COLO829 (cell line): Measurements from ENCODE around the gene TCN1.
"Not testable (repeated sequence)": the region's sequence is repeated elsewhere in the genome, so short reads cannot be mapped to it uniquely, and the experiment has no call there.

Source experiments
- DNase-seq: peaks from one replicate; pipeline ENCODE4 v3.0.0; 2012; ENCODE audit warnings: low spot score

Gene TCN1

GRCh38 chr11:59857439-59858434 lies 8.6 kb downstream of the TCN1 start:
- peak; percentile 7 for DNase-seq

GRCh38 chr11:59854871-59855270 lies 11.4 kb downstream of the TCN1 start:
- DNase-seq = no peak

DNA sequence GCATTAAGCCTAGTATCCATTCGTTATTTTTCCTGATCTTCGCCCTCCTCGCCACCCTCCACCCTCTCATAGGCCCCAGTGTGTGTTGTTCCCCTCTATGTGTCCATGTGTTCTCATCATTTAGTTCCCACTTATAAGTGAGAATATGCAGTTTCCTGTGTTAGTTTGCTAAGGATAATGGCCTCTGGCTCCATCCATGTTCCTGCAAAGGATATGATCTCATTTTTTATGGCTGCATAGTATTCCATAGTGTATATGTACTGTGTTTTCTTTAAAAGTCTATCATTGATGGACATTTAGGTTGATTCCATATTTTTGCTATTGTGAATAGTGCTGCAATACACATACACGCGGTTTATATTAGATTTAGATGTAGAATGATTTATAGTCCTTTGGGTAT lies 14.9 kb downstream of the TCN1 start:
- DNase-seq = not testable (repeated sequence)

DNA sequence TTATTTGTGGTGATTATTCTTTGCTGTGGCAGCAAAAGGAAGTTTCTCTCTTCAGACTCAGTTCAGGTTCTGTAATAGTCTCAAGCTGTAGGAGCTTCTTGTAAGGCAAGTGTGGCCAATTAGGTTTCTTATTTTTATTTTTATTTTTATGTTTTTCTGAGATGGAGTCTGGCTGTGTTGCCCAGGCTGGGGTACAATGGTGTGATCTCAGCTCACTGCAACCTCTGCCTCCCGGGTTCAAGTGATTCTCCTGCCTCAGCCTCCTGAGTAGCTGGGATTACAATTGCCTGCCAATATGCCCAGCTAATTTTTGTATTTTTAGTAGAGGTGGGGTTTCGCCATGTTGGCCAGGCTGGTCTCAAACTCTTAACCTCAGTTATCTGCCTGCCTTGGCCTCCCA lies 16.7 kb downstream of the TCN1 start:
- not testable (repeated sequence) for DNase-seq

DNA sequence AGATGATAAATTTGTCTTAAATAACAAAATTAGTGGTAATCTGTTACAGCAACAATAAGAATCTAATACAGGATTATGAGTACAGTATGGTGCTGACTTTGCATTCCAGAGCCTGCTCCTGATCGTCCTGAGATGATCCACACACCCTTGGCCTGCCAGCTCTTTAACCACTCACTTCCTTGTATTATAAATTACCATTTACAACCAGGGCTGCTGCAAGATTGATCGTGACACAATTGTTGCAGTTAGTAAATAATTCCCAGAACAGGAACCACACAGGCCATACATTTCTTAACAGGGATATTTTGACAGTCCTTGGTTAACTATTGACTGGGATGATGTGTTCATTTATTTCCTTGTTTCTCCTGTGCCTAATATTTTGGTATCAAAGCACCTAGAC lies 17.2 kb downstream of the TCN1 start:
- no peak for DNase-seq

DNA sequence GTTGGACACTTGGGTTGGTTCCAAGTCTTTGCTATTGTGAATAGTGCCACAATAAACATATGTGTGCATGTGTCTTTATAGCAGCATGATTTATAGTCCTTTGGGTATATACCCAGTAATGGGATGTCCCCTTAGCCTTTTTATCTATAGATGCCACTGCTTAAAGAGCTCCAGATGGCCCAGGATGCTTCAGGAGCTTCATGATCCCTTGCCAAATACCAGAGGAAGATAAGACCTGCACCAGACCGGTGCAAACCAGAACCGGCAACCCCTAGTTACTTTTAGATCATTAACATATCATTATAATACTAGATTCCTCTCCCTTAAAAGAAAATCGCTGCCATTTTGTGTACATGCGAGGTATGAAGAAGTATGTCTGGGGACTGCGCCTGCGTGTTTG lies 17.8 kb downstream of the TCN1 start:
- not testable (repeated sequence) for DNase-seq

- no peak for DNase-seq
These were observed 18.7 kb downstream of the TCN1 start for GRCh38 chr11:59847626-59848025.

- no peak for DNase-seq
These were observed 19.7 kb downstream of the TCN1 start for GRCh38 chr11:59846556-59846955.

- DNase-seq = no peak
These were observed 20.9 kb downstream of the TCN1 start, which contains the start of gene CBLIF for GRCh38 chr11:59845399-59845798. Gene CBLIF (minus strand): TSS chr11:59845499. CDS start chr11:59845453, 46 bp downstream.

- DNase-seq = no peak
These were observed 24.0 kb downstream of the TCN1 start for GRCh38 chr11:59842316-59842715.

- DNase-seq = no peak
These were observed 24.8 kb downstream of the TCN1 start for GRCh38 chr11:59841514-59841913.

- DNase-seq = peak; percentile 3
These were observed 26.7 kb downstream of the TCN1 start for GRCh38 chr11:59839615-59840014.

DNA sequence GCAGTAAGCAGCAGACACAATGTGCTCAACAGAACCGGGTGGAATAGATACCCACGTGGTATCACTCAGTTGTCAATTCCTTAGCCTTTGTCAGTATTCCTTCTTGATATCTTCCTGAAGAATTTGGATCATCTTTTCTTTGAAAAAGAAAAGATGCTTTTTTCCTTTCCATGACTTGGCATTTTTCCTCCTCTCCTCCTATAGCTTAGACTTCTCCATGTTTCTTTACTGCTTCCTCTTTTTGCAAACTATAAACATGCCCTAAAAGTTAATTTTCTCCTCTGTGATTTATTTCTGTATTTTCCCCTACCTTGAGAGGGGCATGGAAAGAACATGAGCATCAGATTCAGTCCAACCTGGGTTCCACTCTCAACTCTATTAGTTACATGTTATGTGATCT lies 32.7 kb downstream of the TCN1 start:
- no peak for DNase-seq

- no peak for DNase-seq
These were observed 36.9 kb downstream of the TCN1 start for GRCh38 chr11:59829358-59829757.

GRCh38 chr11:59822989-59823566 lies 43.2 kb downstream of the TCN1 start:
- peak; percentile 45 for DNase-seq

DNA sequence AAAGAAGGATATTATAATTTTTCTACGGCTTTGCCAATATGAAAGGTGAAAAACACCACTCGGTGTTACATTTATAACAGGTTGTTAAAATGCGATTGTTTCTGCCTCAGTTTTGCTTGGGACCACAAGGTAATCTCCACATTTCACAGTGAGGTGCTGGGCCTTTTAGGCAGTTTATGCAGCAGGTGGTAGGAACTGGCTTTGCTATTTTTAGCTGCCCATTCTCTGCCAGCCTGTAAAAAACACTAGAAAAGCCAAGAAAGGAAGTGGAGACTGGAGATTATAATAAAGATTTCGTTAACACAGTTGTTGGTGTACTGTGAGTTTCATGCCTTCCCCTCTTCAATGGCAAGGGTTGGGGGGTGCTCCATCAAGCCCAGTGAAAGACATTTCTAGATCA lies 47.7 kb downstream of the TCN1 start:
- no peak for DNase-seq

- not testable (repeated sequence) for DNase-seq
These were observed 49.9 kb downstream of the TCN1 start for GRCh38 chr11:59816434-59816833.

GRCh38 chr11:59815754-59816153 lies 50.5 kb downstream of the TCN1 start:
- DNase-seq = no peak

GRCh38 chr11:59814021-59814420 lies 52.3 kb downstream of the TCN1 start:
- no peak for DNase-seq

DNA sequence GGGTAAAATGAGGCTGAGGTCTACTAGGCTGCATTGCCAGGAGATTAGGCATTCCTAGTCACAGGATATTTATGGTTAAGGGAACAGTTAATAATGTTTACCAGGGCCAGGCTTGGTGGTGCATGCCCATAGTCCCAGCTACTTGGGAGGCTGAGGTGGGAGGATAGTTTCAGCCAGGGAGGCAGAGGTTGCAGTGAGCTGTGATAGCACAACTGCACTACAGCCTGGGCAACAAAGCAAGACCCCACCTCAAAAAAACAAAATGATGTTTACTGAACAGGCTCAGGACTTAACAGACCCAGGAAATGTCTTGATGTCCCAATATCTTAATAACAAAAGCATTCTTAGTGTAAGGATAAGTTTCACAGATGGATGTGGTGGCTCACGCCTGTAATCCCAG lies 52.9 kb downstream of the TCN1 start:
- DNase-seq = no peak

DNA sequence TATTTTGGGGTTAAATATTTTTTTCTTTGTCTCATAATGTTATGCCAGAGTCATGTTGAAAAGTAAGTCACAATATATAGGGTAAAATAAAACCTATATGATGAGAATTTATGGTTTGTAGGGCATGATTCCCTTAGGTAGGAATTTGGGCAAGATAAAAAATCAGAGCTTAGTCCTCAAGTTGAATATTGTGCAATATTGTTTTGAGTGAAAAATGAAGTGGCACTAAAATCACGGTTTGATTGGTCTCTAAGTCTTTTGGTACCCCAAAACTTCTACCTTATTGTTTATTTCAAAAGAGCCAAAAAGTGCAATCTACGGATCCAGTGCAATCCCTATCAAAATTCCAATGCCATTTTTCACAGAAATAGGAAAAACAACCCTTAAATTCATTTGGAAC lies 54.1 kb downstream of the TCN1 start:
- no peak for DNase-seq

- no peak for DNase-seq
These were observed 55.4 kb downstream of the TCN1 start for GRCh38 chr11:59810911-59811259.

GRCh38 chr11:59810189-59810910 lies 55.9 kb downstream of the TCN1 start, which contains the start of gene MRPL16:
Gene MRPL16 (minus strand): TSS chr11:59810778. CDS start chr11:59810658, 120 bp downstream.
- DNase-seq = peak; percentile 84
